Naive thymus-derived CD4-positive, alpha-beta T cell (primary cell): ENCODE measurements around the gene PTER. TPM values are rescaled to one million over a fixed set of nuclear protein-coding genes. Genes with fewer than 3 reads are reported as not detected.

Source experiments
- polyA plus RNA-seq, 2 donors: library from polyadenylated mRNA; unstranded; fragments of 300-500 nt; fragmentation: Illumina TruSeq; gene quantifications; one replicate each; pipeline ENCODE4 v1.2.3, GENCODE V29; 2021
- total RNA-seq, 6 experiments: library from RNA in 5 of 6; stranded (reverse) in 5 of 6; gene quantifications; 1 replicate in 5 of 6; 2 replicates in 1 of 6; pipeline ENCODE4 v1.2.3 and lab custom pipeline; 2021 to 2026

The PTER gene
- total and polyA plus RNA-seq, 7 experiments from 2014 or later: 12.9 to 23.7 (median 14.4) TPM

Other genes starting within 250 kb of the PTER start
- gene C1QL3, start 84.9 kb downstream of the PTER start, total RNA-seq: not detected
- under 1 TPM in 1 of 2 donors, not detected in 1; 0.58 TPM for gene C1QL3, start 84.9 kb downstream of the PTER start, polyA plus RNA-seq